ENCODE data around the gene SORL1.
A peak's percentile ranks its signal among the peaks of the same experiment; 100 is the strongest.
"Not testable (repeated sequence)": the region's sequence is repeated elsewhere in the genome, so short reads cannot be mapped to it uniquely, and the experiment has no call there.

SORL1 gene

GRCh38 chr11:121474680-121475079, 22.6 kb downstream of the SORL1 start:
- DNase-seq (ENCODE audit: low read depth in 2 of 2) = no peak

DNA sequence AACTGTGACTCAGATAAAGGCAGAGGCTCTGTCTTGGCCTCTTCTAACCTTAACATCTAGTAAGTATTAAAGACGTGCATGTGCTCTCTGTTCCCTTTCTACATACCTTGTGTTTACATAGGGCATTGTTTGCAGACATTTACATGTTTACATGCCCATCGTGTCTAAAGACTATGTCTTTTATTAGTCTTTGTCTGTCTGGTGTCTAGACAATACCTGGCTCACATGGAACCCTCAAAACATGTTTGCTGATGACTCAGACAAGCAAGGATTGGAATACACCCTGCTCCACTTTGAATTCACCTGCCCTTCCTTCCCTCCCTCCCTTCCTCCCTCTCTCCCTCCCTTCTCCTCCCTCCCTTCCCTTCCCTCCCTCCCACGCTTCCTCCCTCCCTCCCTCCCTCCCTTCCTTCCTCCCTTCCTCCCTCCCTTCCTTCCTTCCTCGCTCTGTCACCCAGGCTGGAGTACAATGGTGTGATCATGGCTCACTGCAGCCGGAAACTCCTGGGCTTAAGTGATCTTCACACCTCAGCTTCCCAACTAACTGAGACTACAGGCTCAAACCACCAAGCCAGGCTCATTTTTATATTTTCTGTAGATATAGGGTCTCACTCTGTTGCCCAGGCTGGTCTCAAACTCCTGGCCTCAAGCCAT, 24.4 kb downstream of the SORL1 start:
- DNase-seq (ENCODE audit: low read depth in 2 of 2) = no peak

DNA sequence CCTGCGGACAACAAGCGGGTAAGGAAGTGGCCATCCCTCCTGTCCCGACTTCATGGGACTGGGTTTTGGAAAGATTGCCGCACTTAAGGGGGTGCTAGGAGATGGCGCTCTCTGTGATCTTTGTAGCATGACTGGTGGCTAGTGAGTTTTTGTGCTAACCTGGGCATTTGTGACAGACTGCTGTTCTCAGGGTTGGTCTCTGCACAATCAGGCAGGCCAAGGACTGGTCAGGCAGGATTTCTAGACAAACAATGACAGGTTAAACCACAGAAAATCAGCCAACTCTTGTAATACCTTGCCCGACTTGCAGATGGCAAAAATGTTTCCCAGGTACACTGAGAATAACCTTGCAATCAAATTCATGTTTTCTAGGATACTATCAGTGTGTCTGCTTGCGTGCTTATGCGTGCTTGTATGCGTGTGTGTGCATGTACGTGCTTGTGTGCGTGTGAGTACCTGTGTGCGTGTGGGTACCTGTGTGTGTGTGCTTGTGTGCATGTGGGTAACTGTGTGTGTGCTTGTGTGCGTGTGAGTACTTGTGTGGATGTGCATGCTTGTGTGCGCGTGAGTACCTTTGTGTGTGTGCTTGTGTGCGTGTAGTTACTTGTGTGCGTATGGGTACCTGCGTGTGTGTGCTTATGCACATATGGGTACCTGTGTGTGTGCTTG, 26.2 kb downstream of the SORL1 start:
- DNase-seq (ENCODE audit: low read depth in 2 of 2) = no peak

DNA sequence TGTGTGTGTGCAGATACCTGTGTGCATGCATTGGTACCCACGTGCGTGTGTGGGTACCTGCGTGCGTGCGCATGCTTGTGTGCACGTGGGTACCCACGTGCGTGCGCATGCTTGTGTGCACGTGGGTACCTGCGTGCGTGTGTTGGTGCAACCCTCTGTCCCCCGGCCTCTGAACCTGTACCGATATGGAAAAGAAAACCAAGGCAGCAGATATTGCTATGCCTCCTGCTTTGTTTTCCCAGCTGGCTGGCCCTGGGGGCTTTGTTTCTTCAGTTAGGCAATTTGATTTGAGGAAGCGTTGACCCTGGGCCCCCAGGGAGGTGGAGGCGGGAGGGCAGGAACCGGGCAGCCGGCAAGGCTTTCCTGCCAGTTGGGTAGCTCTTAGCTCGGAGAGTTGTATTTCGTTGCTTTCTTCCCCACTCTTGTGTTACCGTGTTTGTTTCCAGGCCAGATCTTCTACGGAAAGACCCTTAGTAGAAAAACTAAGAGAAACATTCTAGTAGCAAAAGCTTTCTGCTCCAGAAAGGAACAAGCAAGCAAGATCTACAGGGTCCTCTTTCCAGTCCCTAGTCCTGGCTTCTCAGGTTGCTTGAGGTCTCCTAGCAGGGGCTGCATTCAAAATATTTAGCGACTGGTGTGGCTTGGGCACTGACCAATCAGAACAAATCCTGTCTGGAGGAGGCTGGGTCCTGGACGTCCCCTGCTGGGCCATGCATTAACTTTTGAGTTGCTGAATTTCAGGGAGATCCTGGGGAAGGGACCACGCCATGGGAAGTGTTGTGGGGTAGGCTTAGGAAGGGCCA, 27.0 kb downstream of the SORL1 start:
- no peak for DNase-seq (ENCODE audit: low read depth in 2 of 2)

DNA sequence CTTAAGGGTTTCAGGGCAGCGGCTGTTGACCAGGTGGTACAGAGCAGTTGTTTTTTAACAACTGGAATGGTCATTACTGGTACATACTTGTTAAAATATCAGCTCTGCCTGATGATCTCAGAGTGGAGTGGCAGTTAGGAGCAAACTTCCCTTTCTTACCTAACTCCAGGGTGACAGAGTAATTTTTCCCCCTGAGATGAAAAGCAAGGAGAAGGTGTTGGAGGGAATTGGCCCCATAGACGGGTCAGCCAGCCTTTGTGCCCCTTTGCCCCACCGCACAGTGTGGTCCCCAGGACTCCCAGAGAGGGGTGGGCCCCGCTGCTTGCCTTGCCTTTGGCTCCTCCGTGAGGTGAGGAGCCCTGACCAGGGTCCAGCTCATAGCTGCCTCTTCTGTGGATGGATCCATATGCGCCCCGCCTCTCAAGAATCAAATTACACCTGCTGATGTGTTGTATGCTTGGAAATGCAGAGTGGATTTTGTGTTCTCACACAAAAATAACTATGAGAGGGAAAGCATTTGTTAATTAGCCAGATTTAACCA, 27.7 kb downstream of the SORL1 start:
- DNase-seq (ENCODE audit: low read depth in 2 of 2) = no peak

DNA sequence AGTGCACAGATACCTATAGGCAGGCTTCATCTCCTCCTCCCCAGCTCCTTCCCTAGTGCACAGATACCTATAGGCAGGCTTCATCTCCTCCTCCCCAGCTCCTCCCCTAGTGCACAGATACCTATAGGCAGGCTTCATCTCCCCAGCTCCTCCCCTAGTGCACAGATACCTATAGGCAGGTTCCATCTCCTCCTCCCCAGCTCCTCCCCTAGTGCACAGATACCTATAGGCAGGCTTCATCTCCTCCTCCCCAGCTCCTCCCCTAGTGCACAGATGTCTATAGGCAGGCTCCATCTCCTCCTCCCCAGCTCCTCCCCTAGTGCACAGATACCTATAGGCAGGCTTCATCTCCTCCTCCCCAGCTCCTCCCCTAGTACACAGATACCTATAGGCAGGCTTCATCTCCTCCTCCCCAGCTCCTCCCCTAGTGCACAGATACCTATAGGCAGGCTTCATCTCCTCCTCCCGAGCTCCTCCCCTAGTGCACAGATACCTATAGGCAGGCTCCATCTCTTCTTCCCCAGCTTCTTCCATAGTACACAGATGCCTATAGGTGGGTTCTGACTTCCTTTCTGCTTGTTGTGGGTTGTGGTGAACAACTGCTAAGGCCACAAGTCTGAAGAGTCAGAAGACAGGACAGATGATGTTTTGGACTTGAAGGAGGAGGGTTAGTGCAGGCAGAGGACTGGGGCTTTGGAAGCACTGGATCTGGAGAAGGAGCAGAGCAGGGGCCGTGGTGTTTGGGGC, 29.5 kb downstream of the SORL1 start:
- DNase-seq (ENCODE audit: low read depth in 2 of 2) = not testable (repeated sequence)

GRCh38 chr11:121482231-121483129, 30.4 kb downstream of the SORL1 start:
- DNase-seq (ENCODE audit: low read depth in 2 of 2) = peak; percentile 30 to 43

DNA sequence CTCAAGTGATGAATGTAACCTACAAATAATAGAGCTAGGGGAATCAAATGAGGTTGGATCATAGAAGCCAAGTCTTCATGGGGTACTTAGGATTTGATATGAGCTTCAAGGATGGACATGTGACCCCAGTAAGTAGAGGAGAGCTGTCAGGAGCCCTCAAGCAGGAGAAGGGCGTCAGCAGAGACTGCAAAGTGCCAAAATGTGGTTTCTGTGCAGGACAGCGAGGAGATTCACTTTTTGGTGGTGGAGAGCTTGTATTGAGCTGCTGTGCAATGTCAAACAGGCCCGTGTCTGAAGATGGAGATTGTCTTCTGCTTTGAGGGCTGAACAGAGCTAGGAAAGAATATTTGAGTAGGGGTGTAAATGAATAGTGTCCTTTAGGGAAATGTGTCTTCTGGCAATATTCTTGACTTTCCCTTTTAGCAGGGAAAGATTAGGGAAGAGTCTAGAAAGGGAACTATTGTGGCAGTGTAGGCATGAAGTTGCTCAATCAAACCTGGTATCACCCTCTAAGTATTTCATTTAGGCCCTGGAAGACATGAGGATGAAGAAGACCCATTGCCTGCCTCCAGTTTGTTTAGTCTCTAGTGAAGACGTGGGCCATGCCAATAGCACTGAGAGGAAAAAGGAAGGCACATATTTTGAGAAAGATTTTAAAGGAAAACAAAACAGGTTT, 31.8 kb downstream of the SORL1 start:
- DNase-seq (ENCODE audit: low read depth in 2 of 2) = no peak

DNA sequence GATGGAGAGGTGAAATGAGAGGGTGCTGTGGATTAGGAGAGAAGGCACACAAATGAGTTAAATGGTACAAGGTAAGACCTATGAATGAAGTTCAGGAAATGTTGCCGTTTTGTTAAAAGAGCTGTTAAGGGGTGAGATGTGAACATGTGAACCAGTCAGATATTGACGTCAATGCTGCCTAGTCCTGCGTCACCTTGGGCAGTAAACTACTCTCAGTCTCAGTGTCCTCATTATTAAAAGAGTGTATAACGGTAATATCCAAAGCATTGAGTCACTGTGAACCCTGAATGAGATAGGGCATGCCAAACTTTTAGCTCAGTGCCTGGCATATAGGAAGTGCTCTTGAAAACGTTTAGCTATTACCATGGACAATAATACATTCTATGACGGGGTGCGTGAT, 33.1 kb downstream of the SORL1 start:
- DNase-seq (ENCODE audit: low read depth in 2 of 2) = no peak

DNA sequence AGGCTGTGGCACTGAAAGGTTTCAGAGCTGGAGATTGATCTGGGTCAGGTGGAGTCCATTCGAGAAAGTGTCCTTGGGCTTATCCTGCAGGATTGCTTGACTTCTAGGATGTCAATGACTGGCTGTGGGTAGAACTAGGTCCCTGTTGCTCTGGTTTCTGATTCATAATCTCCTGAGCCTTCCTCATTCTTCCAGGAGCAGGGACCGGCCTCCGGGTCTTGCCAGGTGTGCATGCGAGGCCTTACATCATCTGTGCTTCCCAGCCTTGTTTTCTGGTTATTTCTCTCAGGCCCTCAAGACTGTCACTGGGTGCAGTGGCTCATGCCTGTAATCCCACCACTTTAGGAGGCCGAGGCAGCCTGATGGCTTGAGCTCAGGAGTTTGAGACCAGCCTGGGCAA, 33.9 kb downstream of the SORL1 start:
- DNase-seq (ENCODE audit: low read depth in 2 of 2) = no peak

DNA sequence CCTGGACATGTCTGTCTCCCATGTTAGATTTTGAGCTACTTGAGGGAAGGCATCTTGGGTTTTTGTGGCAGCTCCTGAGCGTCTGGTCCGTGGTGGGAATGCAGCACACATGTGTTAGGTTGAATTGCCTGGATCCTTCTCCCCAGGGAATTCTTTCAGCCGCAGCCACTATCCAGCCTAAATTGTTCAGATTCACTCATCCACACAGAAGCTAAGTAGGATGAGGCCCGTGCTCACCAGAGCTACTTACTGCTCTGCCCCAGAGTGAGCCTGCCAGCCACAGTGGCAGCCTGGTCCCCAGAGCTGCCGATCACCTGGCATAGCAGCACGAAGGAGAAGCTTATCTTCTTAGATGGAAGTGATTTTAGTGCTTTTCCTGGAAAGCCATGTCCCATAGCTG, 35.1 kb downstream of the SORL1 start:
- DNase-seq (ENCODE audit: low read depth in 2 of 2) = no peak

DNA sequence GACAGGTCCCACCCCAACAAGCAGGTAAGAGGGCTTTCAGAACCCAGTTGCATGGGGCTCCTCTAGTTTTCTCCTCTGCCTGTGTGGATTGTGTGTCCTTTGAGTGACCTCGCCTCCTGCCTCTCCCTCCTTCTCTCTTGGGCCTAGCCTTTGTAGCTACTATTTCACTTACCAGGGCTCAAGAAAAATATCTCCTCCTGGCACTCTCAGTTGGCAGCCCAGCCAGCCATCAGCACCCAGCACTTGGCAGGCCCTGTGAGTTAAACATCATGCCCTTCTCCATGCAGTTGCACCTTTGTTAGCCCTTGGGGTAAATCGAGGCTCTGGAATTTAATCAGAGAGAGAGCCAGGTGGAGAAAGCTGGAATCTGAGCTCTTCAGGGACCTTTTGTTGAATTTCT, 36.1 kb downstream of the SORL1 start:
- DNase-seq (ENCODE audit: low read depth in 2 of 2) = no peak

DNA sequence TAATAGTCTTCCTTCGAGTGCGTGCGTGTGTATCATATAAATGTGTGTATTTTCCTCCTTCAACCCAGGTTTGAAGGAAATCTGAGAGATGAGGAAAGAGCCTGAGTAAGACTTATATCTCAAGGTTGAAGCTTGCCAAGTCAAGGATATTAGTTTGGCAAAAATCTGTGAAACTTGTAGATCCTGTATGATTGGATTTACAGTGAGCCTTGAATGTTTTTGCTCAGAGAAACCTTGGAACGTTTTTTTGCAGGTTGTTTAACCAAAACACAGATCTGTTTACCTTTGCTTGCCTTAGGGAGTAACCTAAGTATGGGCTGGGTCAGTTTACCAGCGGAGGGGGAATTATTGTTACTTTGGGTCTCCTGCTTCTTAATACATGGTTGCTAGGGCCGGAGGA, 36.5 kb downstream of the SORL1 start:
- DNase-seq (ENCODE audit: low read depth in 2 of 2) = no peak

DNA sequence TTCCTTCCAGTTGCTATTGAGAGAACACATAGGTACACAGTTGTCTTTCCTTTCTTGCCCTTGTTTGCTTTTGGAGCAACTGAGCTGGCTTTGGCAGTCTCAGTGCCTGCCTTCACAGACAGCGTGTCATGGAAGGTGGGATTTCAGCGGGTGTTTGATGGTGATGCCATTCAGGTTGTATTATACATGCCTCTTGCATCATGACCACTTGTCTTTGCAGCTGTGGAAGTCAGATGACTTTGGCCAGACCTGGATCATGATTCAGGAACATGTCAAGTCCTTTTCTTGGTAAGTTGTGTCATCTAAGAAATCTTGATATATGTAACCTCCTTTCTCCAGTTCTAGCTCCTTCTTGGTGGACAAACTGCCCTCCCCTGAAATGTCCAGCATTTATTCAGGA, 37.7 kb downstream of the SORL1 start:
- no peak for DNase-seq (ENCODE audit: low read depth in 2 of 2)

DNA sequence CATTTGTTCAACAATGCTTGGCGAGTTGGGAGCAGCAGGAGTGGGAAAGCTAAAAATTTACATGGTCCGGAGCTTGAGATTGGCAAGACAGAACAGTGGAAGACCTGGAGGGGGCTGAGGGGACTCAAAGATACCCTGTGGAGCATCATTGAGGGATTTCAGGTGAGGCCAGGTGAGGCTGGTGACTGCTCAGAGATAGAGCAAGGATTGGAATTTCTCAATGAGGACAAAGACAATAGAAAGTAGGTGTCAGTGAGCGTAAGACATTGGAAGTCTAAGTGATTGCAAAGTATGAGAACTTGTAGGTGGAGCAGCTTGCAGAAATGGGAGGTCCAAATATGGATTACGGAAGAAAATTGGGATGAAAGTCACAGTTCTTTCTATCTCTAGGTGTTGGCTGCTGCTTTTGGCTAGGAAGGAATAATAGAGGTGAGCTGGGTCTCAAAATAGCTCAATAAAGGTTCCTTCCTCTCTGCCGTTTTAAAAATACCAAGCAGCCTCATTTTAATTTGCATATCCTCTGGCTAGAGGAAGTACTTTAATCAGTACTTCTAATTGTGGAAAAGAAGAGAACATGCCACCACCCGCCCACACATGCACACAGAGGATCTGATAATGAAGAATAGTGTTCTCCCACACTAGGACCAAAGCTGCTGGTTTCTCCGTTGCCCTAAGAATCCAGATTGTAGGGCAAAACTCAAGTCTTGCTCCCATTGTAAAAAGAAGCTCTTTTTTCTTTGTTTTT, 42.4 kb downstream of the SORL1 start:
- DNase-seq (ENCODE audit: low read depth in 2 of 2) = no peak

GRCh38 chr11:121497176-121497998, 45.3 kb downstream of the SORL1 start:
- DNase-seq (ENCODE audit: low read depth in 2 of 2) = no peak

DNA sequence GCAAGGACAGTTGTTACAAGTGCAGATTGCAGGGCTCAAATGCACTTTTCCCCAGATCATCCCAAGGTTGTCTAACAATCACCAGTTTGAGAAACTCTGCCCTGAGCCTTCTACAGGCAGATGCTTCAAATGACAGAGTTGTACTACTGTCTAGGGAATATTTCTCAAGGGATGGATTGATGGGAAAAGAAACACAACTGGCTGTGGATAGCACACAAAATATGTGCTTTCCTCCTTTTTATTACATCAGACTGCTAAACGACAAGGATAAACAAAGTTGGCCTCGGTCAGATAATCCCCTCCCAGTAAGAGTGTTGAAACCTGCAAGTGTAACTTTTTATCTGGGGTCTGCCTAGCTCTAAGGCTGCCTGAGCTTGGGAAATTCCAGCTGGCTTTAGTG, 47.3 kb downstream of the SORL1 start:
- DNase-seq (ENCODE audit: low read depth in 2 of 2) = no peak

DNA sequence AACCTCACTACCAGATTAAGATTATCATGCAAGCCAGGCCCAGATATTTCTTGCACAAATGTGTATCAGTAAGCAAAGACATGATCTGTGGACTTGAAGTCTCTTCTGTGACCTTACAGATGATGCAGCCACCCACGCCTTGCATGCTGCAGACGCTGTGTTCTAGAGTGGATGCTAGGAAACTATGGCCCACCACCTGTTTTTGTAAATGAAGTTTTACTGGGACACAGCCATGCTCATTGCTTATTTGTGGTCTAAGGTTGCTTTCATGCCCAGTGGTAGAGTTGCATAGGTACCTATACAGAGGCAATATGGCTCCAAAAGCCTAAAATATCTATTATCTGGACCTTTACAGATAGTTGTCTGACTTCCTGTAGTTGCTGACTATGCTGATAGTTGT, 48.2 kb downstream of the SORL1 start:
- DNase-seq (ENCODE audit: low read depth in 2 of 2) = no peak

- no peak for DNase-seq (ENCODE audit: low read depth in 2 of 2)
Measured at GRCh38 chr11:121500717-121501116, 48.6 kb downstream of the SORL1 start.

All from stimulated activated CD8-positive, alpha-beta memory T cell treated with anti-CD3 and anti-CD28 coated beads, Interleukin-7, amount 100 ng/mL, for 1 hour (primary cell).